K562 (cell line): ENCODE data around the gene COX6B2. TPM values are rescaled to one million over a fixed set of nuclear protein-coding genes. Genes with fewer than 3 reads are reported as not detected.
A peak's percentile ranks its signal among the peaks of the same experiment; 100 is the strongest.

ENCODE experiments used
- ATF3 ChIP-seq, 2 experiments: fragments of 450-650 bp in 1 of 2; sonication (generic) in 1 of 2; formaldehyde crosslinking in 1 of 2; IDR thresholded peaks in 1 of 2; conservative IDR thresholded peaks in 1 of 2; 2 replicates each; pipeline versions ENCODE4 v1.6.1 to v1.8.1; 2016 to 2023; ENCODE audit warnings: mild to moderate bottlenecking in 2 of 2, moderate library complexity in 2 of 2, inconsistent platforms in 1 of 2, missing genetic modification reagents in 1 of 2
- CCNT2 ChIP-seq: IDR thresholded peaks from 2 replicates; pipeline ENCODE4 v1.6.1; 2011; ENCODE audit warnings: borderline replicate concordance, low read depth, mild to moderate bottlenecking, moderate library complexity, mixed read lengths, low read length; ENCODE audit not compliant: insufficient read length; ENCODE audit errors: extremely low read depth
- CREBBP ChIP-seq: IDR thresholded peaks from one replicate; pipeline ENCODE4 v1.6.1; 2012; ENCODE audit warnings: low read depth, mild to moderate bottlenecking, control low read depth, inconsistent platforms, low read length
- FOXJ3 ChIP-seq: sonication (generic); formaldehyde crosslinking; IDR thresholded peaks from 2 replicates; pipeline ENCODE4 v1.4.0; 2020; ENCODE audit warnings: mild to moderate bottlenecking, missing genetic modification reagents
- GABPB1 ChIP-seq: sonication (generic); formaldehyde crosslinking; IDR thresholded peaks from 2 replicates; pipeline ENCODE4 v1.8.0; 2022; ENCODE audit warnings: mild to moderate bottlenecking, missing genetic modification reagents
- GMEB1 ChIP-seq: fragments of 250-450 bp; sonication (Bioruptor Pico); IDR thresholded peaks from 2 replicates; pipeline ENCODE4 v1.4.0; 2020; ENCODE audit warnings: mild to moderate bottlenecking
- HDAC2 ChIP-seq: fragments of 450-650 bp; IDR thresholded peaks from 2 replicates; pipeline ENCODE4 v1.6.1; 2016; ENCODE audit warnings: mild to moderate bottlenecking
- HEY1 ChIP-seq: fragments of 250-450 bp; sonication (Bioruptor Pico); IDR thresholded peaks from 2 replicates; pipeline ENCODE4 v1.5.0; 2020; ENCODE audit warnings: mild to moderate bottlenecking, moderate library complexity, borderline replicate concordance
- KLF6 ChIP-seq: fragments of 250-450 bp; sonication (Bioruptor Pico); IDR thresholded peaks from 2 replicates; pipeline ENCODE4 v1.4.0; 2020; ENCODE audit warnings: mild to moderate bottlenecking, moderate library complexity, borderline replicate concordance
- MCM7 ChIP-seq, 2 experiments: fragments of 450-650 bp; IDR thresholded peaks; 2 replicates each; pipeline ENCODE4 v1.6.1; 2016 to 2018
- MED1 ChIP-seq: sonication (generic); formaldehyde crosslinking; IDR thresholded peaks from 2 replicates; pipeline ENCODE4 v1.8.1; 2023; ENCODE audit warnings: missing genetic modification reagents, borderline replicate concordance
- NFRKB ChIP-seq: fragments of 450-650 bp; IDR thresholded peaks from 2 replicates; pipeline ENCODE4 v1.6.1; 2016; ENCODE audit warnings: low read depth
- NFXL1 ChIP-seq: fragments of 450-650 bp; formaldehyde crosslinking; IDR thresholded peaks from 2 replicates; pipeline ENCODE4 v1.4.0; 2021; ENCODE audit warnings: mild to moderate bottlenecking
- NONO ChIP-seq, 2 experiments: fragments of 200-400 bp in 1 of 2; fragments of 450-650 bp in 1 of 2; formaldehyde crosslinking in 1 of 2; IDR thresholded peaks; 2 replicates each; pipeline ENCODE4 v1.6.1; 2017; ENCODE audit warnings: low read depth in 2 of 2, mild to moderate bottlenecking in 2 of 2, moderate library complexity in 2 of 2, low read length in 1 of 2
- NR2F6 ChIP-seq: fragments of 450-650 bp; formaldehyde crosslinking; IDR thresholded peaks from 2 replicates; pipeline ENCODE4 v1.4.0; 2020; ENCODE audit warnings: mild to moderate bottlenecking
- OTX1 ChIP-seq: fragments of 450-650 bp; formaldehyde crosslinking; IDR thresholded peaks from 2 replicates; pipeline ENCODE4 v1.4.0; 2022; ENCODE audit warnings: mild to moderate bottlenecking
- PML ChIP-seq: IDR thresholded peaks from 2 replicates; pipeline ENCODE4 v1.6.1; 2012; ENCODE audit warnings: low read length, inconsistent platforms
- PRPF4 ChIP-seq: fragments of 200-400 bp; formaldehyde crosslinking; IDR thresholded peaks from one replicate; pipeline ENCODE4 v1.6.1; 2017; ENCODE audit warnings: low read length, low read depth, mild to moderate bottlenecking; ENCODE audit not compliant: insufficient read depth, poor library complexity, severe bottlenecking
- SETDB1 ChIP-seq: IDR thresholded peaks from one replicate; pipeline ENCODE4 v1.6.1; 2012; ENCODE audit warnings: low read length, control low read depth, inconsistent platforms
- SRF ChIP-seq, 2 experiments: fragments of 250-450, 450-650 bp in 1 of 2; sonication (Bioruptor Pico) in 1 of 2; sonication (generic) in 1 of 2; formaldehyde crosslinking; IDR thresholded peaks; 2 replicates each; pipeline versions ENCODE4 v1.5.0 to v1.5.1; 2020 to 2022; ENCODE audit warnings: mild to moderate bottlenecking in 1 of 2, missing genetic modification reagents in 1 of 2
- TAF7 ChIP-seq: fragments of 450-650 bp; IDR thresholded peaks from 2 replicates; pipeline ENCODE4 v1.6.1; 2016; ENCODE audit warnings: missing genetic modification characterization, missing compliant biosample characterization
- TEAD1 ChIP-seq, 2 experiments: fragments of 450-650 bp in 1 of 2; sonication (generic) in 1 of 2; formaldehyde crosslinking; IDR thresholded peaks; 2 replicates each; pipeline versions ENCODE4 v1.4.0 to v1.8.0; 2020 to 2022; ENCODE audit warnings: mild to moderate bottlenecking in 2 of 2, missing genetic modification reagents in 1 of 2
- THAP7 ChIP-seq: fragments of 250-450 bp; sonication (Bioruptor Pico); IDR thresholded peaks from 2 replicates; pipeline ENCODE4 v1.5.0; 2021
- TRIM24 ChIP-seq, 2 experiments: fragments of 450-650 bp; IDR thresholded peaks; 2 replicates each; pipeline ENCODE4 v1.6.1; 2016
- YBX1 ChIP-seq: fragments of 450-650 bp; IDR thresholded peaks from 2 replicates; pipeline ENCODE4 v1.7.1; 2016; ENCODE audit warnings: mild to moderate bottlenecking
- ZNF133 ChIP-seq: fragments of 250-450 bp; sonication (Bioruptor Pico); IDR thresholded peaks from 2 replicates; pipeline ENCODE4 v1.4.0; 2020; ENCODE audit warnings: mild to moderate bottlenecking
- ZNF780A ChIP-seq: fragments of 250-450 bp; sonication (Bioruptor Pico); IDR thresholded peaks from 2 replicates; pipeline ENCODE4 v1.5.0; 2021; ENCODE audit warnings: mild to moderate bottlenecking
- polyA plus RNA-seq, 8 experiments: library from polyadenylated mRNA; depleted of rRNA in 4 of 8; stranded (reverse) in 5 of 8; unstranded in 3 of 8; fragments of >200 nt; fragmentation: Nextera tagmentation in 2 of 8; fragmentation: Illumina TruSeq in 1 of 8; extraction: Ambion mirVana in 2 of 8; extraction: Trizol in 1 of 8; gene quantifications; 2 replicates each; pipeline versions ENCODE4 v1.2.1 to v1.2.3, GENCODE V29; 2011 to 2014; ENCODE audit warnings: inconsistent platforms in 1 of 8, missing spikeins in 1 of 8
- total RNA-seq, 7 experiments: library from RNA; depleted of rRNA in 6 of 7; stranded (reverse); fragments of >200 nt in 6 of 7; fragmentation: Illumina TruSeq in 2 of 7; extraction: Trizol in 2 of 7; gene quantifications; 2 replicates each; pipeline versions ENCODE4 v1.2.1 to v1.2.3, GENCODE V29; 2011 to 2021; ENCODE audit warnings: low replicate concordance in 1 of 7

Gene COX6B2
- total and polyA plus RNA-seq, 9 of the 15 experiments (the other 6 are each of a cell fraction or from before 2014, with no cell fraction given) = 0.40 to 2.5 (median 0.83) TPM

GRCh38 chr19:55385724-55386492 lies 31.4 kb upstream of the COX6B2 start, which contains the start of gene RPL28 (continued):
- TF ChIP-seq ATF3 (IDR thresholded peaks at IDR 0.05) (no peak), ATF3 (CRISPR knock-in tag; conservative IDR thresholded peaks at IDR 0.05) (peak; percentile 6; the same call in 1 of the 2 replicates), TRIM24 (IDR thresholded peaks at IDR 0.05) (peak in 1 of 2 experiments; percentile 33; a peak in 1 of 4 replicates), GABPB1 (CRISPR knock-in tag) (peak; percentile 95), NONO (IDR thresholded peaks at IDR 0.05; ENCODE audit: low read depth in 2 of 2, low read length in 1 of 2) (peak in 1 of 2 experiments; percentile 81; a peak in 2 of 4 replicates), SETDB1 (no peak), MED1 (CRISPR knock-in tag) (no peak), NR2F6 (no peak), PRPF4 (peak; percentile 79), GMEB1 (peak; percentile 48; the same call in 1 of the 2 replicates), PML (peak; percentile 80), CREBBP (no peak), MCM7 (IDR thresholded peaks at IDR 0.05) (no peak), ZNF133 (CRISPR knock-in tag) (no peak), NFRKB (no peak), SRF (CRISPR knock-in tag; IDR thresholded peaks at IDR 0.05) (no peak), YBX1 (no peak), THAP7 (CRISPR knock-in tag) (no peak), KLF6 (CRISPR knock-in tag) (no peak), ZNF780A (CRISPR knock-in tag) (no peak), HDAC2 (no peak), FOXJ3 (CRISPR knock-in tag) (no peak), NFXL1 (CRISPR knock-in tag) (no peak), OTX1 (CRISPR knock-in tag) (0 out of 2 replicates have a peak, but pooled peaks have one; percentile 52), CCNT2 (no peak), TEAD1 (CRISPR knock-in tag; IDR thresholded peaks at IDR 0.05) (peak in 1 of 2 experiments; percentile 61; a peak in 1 of 4 replicates), HEY1 (no peak), TAF7 (tag) (peak; percentile 99)
